HG02852 (cell line): Measurements from ENCODE around the gene RASAL1.

Experiments used
- ATAC-seq: cut with Tn5 transposase; IDR thresholded peaks from one replicate; pipeline ENCODE4 v1.9.1; 2021; ENCODE audit warnings: mild to moderate bottlenecking, moderate library complexity; ENCODE audit not compliant: unreplicated experiment

The RASAL1 gene, protein sequence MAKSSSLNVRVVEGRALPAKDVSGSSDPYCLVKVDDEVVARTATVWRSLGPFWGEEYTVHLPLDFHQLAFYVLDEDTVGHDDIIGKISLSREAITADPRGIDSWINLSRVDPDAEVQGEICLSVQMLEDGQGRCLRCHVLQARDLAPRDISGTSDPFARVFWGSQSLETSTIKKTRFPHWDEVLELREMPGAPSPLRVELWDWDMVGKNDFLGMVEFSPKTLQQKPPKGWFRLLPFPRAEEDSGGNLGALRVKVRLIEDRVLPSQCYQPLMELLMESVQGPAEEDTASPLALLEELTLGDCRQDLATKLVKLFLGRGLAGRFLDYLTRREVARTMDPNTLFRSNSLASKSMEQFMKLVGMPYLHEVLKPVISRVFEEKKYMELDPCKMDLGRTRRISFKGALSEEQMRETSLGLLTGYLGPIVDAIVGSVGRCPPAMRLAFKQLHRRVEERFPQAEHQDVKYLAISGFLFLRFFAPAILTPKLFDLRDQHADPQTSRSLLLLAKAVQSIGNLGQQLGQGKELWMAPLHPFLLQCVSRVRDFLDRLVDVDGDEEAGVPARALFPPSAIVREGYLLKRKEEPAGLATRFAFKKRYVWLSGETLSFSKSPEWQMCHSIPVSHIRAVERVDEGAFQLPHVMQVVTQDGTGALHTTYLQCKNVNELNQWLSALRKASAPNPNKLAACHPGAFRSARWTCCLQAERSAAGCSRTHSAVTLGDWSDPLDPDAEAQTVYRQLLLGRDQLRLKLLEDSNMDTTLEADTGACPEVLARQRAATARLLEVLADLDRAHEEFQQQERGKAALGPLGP

DNA sequence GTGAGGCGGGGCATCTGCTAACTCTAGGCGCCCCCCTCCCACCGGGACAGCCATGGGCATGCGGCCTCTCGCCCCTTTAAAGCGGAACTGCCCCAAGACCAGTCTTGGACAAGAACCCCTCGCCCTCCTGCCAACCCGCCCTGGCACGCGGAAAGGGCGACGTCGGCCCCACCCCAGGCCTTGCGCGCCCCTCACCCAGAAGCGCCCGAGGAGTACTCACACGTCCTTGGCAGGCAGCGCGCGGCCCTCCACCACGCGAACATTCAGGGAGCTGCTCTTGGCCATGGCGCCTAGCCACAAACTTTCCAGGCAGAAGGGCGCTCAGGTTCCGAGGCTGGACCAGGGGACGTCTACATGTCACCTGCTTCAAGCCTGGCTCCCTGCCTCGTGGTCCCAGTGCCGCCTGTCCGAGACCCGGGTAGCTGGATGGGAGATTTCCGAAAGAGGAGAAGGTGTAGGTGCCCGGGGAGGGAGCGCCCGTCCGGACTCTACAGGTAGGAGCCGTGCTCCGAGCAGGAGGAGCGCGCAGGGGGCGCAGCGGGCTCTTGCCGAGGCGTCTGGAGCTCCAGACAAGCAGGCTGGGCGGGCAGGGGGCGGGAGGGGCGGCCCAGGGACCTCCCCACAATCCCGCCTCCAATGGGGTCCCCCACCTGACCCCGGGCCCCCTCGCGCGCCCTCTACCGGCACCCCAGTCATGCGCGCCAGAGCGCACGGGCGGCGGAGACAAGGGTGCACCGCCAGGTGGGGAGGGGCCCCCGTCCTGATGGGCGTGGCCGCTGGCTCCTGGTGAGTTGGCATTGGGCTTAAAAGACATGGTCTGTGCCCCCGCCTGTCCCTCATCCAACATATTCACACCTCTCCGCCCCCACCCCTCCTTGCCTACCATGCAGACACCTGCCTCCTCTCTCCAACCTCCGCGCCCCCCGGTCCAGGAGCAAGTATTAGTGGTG lies at the start of gene RASAL1:
TSS of gene RASAL1 (minus strand) at position 584 of the 950 bp plus-strand sequence. CDS start at position 285, 299 bp downstream.
- no peak for ATAC-seq

DNA sequence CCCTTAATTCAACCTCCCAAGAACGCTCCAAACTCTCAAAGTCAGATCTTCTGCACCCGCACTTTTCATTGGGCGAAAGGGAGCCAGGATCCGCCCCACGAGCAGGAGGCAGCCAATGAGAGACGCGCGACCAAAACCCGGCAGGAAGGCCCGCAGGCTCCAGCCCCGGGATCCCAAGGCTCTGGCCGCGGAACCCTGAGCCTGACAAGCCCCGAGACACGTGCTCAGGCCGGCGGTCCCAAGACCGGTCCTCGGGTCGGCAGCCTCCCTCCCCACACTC lies 49.3 kb upstream of the RASAL1 start:
- ATAC-seq, result peak; percentile 81

GRCh38 chr12:113184098-113184899 lies 48.7 kb upstream of the RASAL1 start:
- ATAC-seq, result peak; percentile 42

GRCh38 chr12:113183030-113183589 lies 47.5 kb upstream of the RASAL1 start:
- no peak for ATAC-seq

- ATAC-seq, result no peak
These were observed 46.4 kb upstream of the RASAL1 start for GRCh38 chr12:113181975-113182374.

DNA sequence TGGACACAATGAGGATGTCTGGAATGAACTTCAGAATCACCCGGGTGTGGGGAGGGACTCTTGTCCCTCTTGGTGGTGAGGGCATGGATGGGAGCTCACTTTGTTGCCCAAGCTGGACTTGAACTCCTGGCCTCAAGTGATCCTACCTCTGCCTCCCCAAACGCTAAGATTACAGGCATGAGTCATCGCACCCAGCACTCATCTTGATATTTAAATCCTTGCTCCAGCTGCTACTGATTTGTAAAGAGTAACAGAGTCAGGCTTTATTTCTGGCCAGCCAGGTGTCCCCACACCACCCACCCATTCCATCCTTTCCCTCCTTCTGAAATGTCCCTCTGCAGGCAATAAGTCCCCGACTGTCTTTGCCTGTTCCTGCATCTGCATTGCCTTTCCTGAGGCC lies 44.8 kb upstream of the RASAL1 start:
- no peak for ATAC-seq

- no peak for ATAC-seq
These were observed 43.5 kb upstream of the RASAL1 start for GRCh38 chr12:113179023-113179422.

DNA sequence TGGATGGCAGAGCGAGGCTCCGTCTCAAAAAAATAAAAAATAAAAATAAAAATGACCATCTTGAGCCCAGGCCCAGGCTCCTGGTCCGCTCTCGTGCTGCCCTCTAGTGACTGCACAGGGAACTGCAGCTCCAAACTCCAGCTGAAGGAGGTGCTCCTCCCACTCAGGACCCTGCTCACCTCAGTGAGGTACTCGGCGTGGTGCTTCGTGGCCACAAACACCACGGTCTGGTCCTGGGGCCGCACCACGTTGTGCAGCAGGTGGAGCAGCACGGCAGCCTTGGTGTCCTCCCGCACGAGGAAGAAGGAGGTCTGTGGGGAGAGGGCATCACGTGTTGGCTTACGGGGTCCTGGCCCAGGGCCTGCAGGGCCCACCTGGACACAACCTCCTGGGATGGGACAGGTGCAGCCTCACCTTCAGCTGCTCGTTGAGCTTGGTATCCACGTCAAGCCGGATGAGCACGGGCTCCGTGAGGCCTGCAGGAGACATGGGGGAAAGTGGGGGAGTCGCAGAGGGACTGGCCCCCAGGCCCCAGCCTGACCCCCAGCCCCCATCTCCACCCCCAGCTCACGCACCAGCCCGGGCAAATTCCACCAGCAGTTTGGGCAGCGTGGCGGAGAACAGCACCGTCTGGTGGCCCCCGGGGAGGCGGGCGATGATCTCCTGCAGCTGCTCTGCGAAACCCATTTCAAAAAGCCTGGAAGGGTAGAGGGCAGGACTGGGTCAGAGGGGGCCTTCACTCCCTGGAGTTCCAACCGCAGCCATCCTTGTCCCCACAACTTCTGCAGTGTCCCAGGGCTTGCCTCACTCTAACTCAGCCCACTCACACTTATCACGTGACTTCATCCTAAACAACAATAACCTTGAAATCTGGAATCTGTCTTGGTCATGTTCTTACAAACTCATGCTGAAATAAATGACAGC lies 39.2 kb upstream of the RASAL1 start:
- no peak for ATAC-seq

DNA sequence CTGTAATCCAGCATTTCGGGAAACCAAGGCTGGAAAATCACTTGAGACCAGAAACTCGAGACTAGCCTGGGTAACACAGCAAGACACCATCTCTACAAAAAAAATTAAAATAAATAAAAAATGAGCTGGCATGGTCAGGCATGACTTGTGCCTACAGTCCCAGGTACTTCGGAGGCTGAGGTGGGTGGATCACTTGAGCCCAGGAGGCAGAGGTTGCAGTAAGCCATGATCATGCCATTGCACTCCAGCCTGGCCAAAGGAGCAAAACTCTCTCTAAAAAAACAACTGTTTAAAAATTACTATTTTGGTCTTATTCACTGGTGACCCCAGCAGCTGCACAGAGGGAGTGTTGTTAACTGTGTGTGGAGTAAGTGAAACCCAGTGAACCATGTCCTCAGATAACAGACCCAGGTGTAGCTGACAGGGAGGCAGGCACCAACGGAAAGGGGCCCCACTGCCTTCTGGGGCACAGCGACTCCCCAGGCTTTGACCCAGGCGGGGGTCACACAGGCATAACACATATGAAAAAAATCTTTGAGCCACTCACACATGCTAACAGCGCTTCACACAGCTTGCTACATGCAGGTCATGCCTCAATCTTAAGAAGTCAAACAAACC lies 37.6 kb upstream of the RASAL1 start:
- no peak for ATAC-seq

DNA sequence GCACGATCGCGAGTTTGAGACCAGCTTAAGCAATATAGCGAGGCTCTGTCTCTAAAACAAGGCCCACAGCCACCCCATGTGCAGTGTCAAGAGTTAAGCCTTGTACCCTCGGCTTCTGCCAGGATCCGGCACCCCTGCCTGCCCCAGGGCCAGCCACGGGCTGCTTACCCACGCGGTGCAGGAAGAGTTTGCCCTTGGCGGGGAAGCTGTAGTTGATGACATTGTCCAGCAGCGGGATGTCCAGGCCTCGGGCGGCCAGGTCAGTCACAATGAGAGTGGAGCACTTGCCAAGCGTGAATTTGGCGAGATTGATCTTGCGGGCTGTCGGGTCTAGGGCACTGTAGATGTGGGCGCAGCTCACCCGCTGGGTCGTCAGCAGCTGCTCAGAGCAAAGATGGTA lies 36.6 kb upstream of the RASAL1 start:
- ATAC-seq, result no peak

DNA sequence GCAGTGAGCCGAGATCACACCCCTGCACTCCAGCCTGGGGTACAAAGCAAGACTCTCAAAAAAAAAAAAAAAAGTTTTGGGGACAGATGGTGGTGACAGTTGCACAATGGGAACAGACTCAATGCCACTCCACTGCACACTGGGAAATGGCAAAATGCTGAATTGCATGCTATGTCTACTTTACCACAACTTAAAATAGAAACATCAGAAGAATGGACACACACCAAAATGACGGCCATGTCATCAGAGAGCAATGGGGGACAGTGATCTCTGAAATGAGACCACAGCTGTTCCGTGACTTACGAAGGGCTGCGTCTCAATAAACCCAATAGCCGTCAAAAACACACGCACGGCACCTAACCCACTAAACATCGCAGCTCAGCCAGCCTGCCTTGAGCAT lies 36.0 kb upstream of the RASAL1 start:
- ATAC-seq, result no peak

GRCh38 chr12:113170926-113171325 lies 35.4 kb upstream of the RASAL1 start:
- ATAC-seq, result no peak

DNA sequence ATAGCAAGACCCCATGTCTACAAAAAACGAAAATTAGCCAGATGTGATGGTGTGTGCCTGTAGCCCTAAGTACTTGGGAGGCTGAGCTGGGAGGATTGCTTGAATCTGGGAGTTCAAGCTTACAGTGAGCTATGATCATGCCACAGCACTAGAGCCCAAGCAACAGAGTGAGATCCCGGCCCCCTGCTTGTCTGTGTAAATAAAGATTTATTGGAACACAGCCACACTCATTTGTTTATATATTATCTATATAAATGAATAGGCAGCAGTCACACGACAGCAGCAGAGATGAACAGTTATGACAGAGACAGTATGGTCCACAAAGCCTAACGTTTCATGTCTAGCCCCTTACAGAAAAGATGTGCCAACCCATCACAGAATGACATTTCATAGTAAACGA lies 34.9 kb upstream of the RASAL1 start:
- no peak for ATAC-seq

- ATAC-seq, result no peak
These were observed 34.1 kb upstream of the RASAL1 start for GRCh38 chr12:113169697-113170096.

DNA sequence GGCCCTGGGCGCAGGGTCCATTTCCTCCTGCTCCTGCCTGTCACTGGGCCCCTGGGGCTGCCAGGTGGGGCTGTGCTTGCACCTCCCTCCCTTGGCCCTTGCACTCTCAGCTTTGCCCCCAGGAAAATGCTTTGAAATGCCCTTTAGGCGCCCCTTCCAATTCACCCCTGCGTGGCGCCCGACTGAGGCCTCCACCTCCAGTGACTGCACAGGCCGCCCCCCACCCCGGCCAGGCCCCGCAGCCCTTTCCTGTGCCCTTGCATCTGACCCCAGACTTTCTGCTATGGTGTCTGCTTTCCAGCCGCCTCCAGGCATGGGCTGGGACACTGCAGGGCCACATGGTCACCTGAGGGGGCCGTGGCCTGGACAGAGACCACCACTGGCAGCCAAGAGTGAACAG lies 32.3 kb upstream of the RASAL1 start:
- no peak for ATAC-seq

DNA sequence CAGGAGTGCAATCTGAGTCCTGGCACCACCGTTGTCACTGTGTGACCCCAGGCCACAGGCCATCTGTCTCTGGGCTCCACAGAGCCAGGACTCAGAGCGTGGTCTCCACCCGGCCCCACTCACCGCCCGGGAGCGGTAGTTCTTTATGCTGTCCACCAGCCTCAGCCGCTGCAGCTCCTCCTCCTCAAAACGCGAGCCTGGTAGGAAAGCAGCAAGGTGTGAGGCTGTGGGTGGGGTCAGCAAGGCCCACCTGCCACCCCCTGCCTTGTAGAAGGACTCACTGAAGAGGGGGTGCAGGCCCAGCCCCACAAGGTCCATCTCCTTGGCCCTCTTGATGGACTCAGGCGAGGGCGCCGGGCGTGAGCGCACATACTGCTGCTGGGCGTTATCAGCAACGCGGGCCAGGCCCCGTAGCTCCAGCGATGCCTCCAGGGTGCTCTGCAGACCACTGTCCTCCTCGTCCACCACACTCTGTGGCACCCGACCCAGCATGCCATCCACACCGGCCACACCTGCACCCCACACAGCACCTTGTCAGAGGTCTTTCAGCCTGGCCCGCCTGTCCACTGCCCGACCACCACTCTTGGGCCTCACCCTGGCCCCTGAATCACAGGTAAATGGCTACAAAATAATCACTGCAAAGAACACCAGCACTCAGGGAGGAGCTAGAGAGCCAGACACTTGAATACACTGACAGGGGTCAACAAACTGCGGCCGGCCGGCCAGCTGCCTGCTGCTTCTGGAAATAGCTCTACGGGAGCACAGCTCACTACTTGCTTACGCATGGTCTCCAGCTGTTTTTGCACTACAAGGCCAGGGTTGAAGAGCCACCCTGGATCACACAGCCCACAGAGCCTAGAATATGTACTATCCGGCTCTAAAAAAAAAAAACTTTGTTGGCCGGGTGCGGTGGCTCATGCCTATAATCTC lies 30.2 kb upstream of the RASAL1 start:
- ATAC-seq, result no peak

DNA sequence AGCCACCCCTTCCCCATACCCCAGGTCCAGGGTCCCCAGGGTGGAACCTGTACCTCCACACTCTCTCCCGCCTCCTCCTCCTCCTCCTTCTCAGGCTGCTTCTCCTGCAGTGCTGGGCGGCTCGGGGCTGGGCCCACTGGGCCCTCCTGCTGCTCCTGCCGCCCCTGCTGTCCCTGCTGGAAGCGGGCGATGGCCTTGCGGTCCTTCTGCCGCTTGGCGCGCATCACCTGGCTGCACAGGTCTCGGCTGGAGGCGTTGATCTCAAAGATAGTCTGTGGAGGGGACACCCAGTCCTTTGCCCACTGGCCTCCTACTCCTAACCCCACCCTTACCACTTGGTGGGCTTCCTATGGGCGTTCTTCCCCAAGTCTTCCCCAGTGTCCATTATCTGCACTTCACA lies 28.5 kb upstream of the RASAL1 start:
- no peak for ATAC-seq

- no peak for ATAC-seq
These were observed 27.4 kb upstream of the RASAL1 start for GRCh38 chr12:113163030-113163360.
